ENCODE results near the gene CLMP.

The CLMP gene

DNA sequence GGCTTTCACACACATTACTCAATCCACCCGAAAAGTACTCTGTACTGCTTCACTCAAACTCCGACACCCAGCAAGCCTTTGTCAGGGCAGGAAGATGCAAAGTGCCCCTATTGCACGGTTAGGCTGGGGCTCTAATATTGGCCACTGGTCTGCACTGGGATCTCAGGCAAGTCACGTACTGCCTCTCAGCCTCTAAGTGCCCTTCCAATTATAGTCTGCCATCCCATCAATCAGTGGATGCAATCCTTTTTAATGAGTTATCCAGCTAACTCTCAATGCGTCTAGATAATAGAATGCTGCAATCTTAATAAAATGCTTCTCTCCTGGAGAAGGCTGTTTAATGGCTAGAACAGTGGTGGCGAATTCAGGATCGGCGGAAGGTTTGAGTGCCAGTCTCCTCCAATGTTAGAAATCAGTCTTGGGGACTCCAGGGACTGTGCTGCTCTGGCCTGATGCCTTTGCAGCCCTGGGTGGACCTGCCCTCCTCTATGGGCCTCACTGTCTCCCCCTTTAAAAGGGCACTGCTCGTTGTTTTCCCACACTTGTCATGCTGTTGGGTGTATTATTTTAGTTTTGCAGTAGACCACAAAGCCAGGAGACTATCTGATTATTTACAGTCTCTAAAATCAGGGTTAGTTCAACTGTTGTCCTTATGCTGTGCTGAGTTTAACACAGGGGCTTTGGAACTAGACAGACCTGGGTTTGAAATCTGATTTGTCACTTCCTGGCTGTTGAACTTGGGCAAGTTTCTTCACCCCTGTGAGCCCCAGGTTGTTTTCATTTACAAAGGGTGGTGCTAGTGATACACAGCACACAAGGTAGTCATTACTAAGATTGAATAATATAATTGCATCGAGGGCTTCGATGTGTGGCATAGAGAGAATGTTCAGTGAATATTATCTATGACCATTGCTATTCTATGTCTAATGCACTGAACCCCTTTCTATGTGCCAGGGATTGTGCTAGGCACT, 36.7 kb downstream of the CLMP start:
- TF ChIP-seq YY1 (IDR thresholded peaks at IDR 0.05; ENCODE audit: low read depth) (no peak), EP300 (IDR thresholded peaks at IDR 0.05; ENCODE audit: borderline replicate concordance) (no peak), ZBTB7A (IDR thresholded peaks at IDR 0.05; ENCODE audit: low read depth) (no peak), CREB1 (IDR thresholded peaks at IDR 0.05; ENCODE audit: low read depth) (no peak), NFIC (IDR thresholded peaks at IDR 0.05) (no peak), TEAD4 (IDR thresholded peaks at IDR 0.05) (no peak), TAF1 (IDR thresholded peaks at IDR 0.05; ENCODE audit: low read depth) (no peak), FOXM1 (IDR thresholded peaks at IDR 0.05; ENCODE audit: borderline replicate concordance, low read depth) (no peak)
- TF ChIP-seq, protein P1, sequence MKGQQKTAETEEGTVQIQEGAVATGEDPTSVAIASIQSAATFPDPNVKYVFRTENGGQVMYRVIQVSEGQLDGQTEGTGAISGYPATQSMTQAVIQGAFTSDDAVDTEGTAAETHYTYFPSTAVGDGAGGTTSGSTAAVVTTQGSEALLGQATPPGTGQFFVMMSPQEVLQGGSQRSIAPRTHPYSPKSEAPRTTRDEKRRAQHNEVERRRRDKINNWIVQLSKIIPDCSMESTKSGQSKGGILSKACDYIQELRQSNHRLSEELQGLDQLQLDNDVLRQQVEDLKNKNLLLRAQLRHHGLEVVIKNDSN (IDR thresholded peaks at IDR 0.05) = no peak

DNA sequence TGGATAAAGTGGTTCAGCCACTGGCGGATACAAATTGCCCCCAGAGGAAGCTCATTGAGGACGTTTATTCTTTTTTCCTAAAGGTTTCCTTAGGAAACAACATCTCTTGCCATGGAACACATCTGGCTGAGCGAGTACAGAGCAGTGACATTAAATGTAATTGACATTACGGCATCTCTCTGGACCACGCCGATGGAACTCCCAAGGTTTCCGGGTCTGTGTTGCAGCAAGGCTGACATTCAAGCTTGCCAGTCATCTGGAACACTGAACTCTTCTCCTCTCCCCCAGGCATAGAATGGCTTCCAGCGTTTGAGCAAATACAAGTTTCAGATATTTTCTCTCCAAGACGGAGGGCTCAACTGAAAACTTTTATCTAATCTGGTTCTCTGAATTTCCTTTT, 42.1 kb downstream of the CLMP start:
- TF ChIP-seq NFIC (IDR thresholded peaks at IDR 0.05) (no peak), YY1 (IDR thresholded peaks at IDR 0.05; ENCODE audit: low read depth) (no peak), EGR1 (IDR thresholded peaks at IDR 0.05) (no peak)
- TF ChIP-seq, protein P2, sequence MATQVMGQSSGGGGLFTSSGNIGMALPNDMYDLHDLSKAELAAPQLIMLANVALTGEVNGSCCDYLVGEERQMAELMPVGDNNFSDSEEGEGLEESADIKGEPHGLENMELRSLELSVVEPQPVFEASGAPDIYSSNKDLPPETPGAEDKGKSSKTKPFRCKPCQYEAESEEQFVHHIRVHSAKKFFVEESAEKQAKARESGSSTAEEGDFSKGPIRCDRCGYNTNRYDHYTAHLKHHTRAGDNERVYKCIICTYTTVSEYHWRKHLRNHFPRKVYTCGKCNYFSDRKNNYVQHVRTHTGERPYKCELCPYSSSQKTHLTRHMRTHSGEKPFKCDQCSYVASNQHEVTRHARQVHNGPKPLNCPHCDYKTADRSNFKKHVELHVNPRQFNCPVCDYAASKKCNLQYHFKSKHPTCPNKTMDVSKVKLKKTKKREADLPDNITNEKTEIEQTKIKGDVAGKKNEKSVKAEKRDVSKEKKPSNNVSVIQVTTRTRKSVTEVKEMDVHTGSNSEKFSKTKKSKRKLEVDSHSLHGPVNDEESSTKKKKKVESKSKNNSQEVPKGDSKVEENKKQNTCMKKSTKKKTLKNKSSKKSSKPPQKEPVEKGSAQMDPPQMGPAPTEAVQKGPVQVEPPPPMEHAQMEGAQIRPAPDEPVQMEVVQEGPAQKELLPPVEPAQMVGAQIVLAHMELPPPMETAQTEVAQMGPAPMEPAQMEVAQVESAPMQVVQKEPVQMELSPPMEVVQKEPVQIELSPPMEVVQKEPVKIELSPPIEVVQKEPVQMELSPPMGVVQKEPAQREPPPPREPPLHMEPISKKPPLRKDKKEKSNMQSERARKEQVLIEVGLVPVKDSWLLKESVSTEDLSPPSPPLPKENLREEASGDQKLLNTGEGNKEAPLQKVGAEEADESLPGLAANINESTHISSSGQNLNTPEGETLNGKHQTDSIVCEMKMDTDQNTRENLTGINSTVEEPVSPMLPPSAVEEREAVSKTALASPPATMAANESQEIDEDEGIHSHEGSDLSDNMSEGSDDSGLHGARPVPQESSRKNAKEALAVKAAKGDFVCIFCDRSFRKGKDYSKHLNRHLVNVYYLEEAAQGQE (IDR thresholded peaks at IDR 0.05; ENCODE audit: low read depth) = no peak
- TF ChIP-seq, protein P3, sequence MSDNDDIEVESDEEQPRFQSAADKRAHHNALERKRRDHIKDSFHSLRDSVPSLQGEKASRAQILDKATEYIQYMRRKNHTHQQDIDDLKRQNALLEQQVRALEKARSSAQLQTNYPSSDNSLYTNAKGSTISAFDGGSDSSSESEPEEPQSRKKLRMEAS (IDR thresholded peaks at IDR 0.05) = no peak

DNA sequence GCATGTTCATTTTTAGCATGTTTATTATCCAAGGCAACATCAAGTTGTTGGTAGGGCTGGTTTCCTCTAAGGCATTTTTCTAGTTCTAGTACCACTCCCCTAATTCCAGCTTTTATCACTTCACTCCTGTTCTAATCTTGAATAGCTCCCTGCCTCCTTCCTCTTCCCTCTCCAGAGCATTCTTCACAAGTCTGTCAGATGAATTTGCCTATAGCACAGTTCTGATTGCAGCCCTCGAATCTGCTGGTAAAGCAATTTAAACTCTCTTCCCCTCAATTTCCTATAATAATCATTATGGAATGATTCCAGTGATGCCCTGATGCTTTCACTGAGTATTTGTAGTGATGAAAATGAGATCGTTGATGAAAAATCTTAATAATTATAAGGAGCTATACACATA, 43.3 kb downstream of the CLMP start:
- TF ChIP-seq ZBTB7A (IDR thresholded peaks at IDR 0.05; ENCODE audit: low read depth) (no peak), EP300 (IDR thresholded peaks at IDR 0.05; ENCODE audit: borderline replicate concordance) (no peak), TAF1 (IDR thresholded peaks at IDR 0.05; ENCODE audit: low read depth) (no peak), TEAD4 (IDR thresholded peaks at IDR 0.05) (no peak), TCF12 (IDR thresholded peaks at IDR 0.05; ENCODE audit: low read depth) (no peak), EGR1 (IDR thresholded peaks at IDR 0.05) (no peak), FOXM1 (IDR thresholded peaks at IDR 0.05; ENCODE audit: borderline replicate concordance, low read depth) (no peak), RAD21 (IDR thresholded peaks at IDR 0.05; ENCODE audit: low read depth) (no peak), NFIC (IDR thresholded peaks at IDR 0.05) (no peak), CEBPB (IDR thresholded peaks at IDR 0.05) (no peak), CREB1 (IDR thresholded peaks at IDR 0.05; ENCODE audit: low read depth) (no peak), YY1 (IDR thresholded peaks at IDR 0.05; ENCODE audit: low read depth) (no peak)
- TF ChIP-seq, protein P1 (IDR thresholded peaks at IDR 0.05) = no peak
- TF ChIP-seq, protein P2 (IDR thresholded peaks at IDR 0.05; ENCODE audit: low read depth) = no peak
- TF ChIP-seq, protein P3 (IDR thresholded peaks at IDR 0.05) = no peak

DNA sequence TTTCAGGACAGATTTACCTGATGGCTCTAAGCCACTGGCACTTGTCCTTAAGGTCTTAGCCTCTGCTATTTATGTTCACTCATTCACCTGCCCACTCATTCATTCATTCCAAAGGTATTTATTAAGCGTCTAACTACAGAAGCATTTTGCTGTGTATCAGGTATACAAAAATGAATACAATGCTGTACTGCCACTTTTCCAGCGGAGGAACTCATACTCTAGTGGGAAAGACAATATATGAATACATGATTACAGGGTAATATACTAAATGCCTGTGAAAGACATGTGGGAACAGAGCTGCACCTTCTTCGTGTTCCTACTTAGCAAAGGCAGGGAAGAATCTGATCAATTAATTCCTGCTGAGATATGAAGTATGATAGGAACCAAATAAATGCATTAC, 43.7 kb downstream of the CLMP start:
- TF ChIP-seq ZBTB7A (IDR thresholded peaks at IDR 0.05; ENCODE audit: low read depth) (no peak), TAF1 (IDR thresholded peaks at IDR 0.05; ENCODE audit: low read depth) (no peak), NFIC (IDR thresholded peaks at IDR 0.05) (no peak), CEBPB (IDR thresholded peaks at IDR 0.05) (no peak), FOXM1 (IDR thresholded peaks at IDR 0.05; ENCODE audit: borderline replicate concordance, low read depth) (no peak), TEAD4 (IDR thresholded peaks at IDR 0.05) (no peak), YY1 (IDR thresholded peaks at IDR 0.05; ENCODE audit: low read depth) (no peak), TCF12 (IDR thresholded peaks at IDR 0.05; ENCODE audit: low read depth) (no peak), EP300 (IDR thresholded peaks at IDR 0.05; ENCODE audit: borderline replicate concordance) (no peak), CREB1 (IDR thresholded peaks at IDR 0.05; ENCODE audit: low read depth) (no peak), RAD21 (IDR thresholded peaks at IDR 0.05; ENCODE audit: low read depth) (no peak), EGR1 (IDR thresholded peaks at IDR 0.05) (no peak)
- TF ChIP-seq, protein P2 (IDR thresholded peaks at IDR 0.05; ENCODE audit: low read depth) = no peak
- TF ChIP-seq, protein P3 (IDR thresholded peaks at IDR 0.05) = no peak
- TF ChIP-seq, protein P1 (IDR thresholded peaks at IDR 0.05) = no peak
